RWPE1 (cell line): ENCODE measurements around the gene MPC1.

Experiments
- CTCF ChIA-PET: fragments of 350-600 bp; sonication (Branson Sonifier 250); formaldehyde crosslinking; extraction: SDS; loops from one replicate; lab custom pipeline; 2021; lab: Yijun Ruan, JAX
- POLR2A ChIA-PET: fragments of 400-600 bp; formaldehyde crosslinking; extraction: SDS; loops from one replicate; lab custom pipeline; 2020; ENCODE audit warnings: antibody characterized with exemption; ENCODE audit not compliant: low non-redundant PET; lab: Yijun Ruan, JAX
- DNase-seq: peaks from one replicate; pipeline ENCODE4 v3.0.0; 2012; ENCODE audit warnings: low spot score
- H3K27ac ChIP-seq: fragments of 450-650 bp; 2 replicates; pipeline ENCODE4 v1.5.1; 2017
- CTCF ChIP-seq: fragments of 450-650 bp; conservative IDR thresholded peaks from 2 replicates; pipeline ENCODE4 v1.5.1; 2017; ENCODE audit warnings: low read depth, mild to moderate bottlenecking

MPC1 gene

GRCh38 chr6:166331503-166332415 is 51.0 kb downstream of the MPC1 start:
- ChIA-PET POLR2A (no interaction called here), CTCF (no interaction called here)
- DNase-seq: no peak
- H3K27ac ChIP-seq: no peak overlapping the region
- TF ChIP-seq CTCF: no peak

GRCh38 chr6:166330612-166331011 is 52.1 kb downstream of the MPC1 start:
- TF ChIP-seq CTCF: no peak
- ChIA-PET CTCF (no interaction called here), POLR2A (no interaction called here)
- no peak for DNase-seq
- no peak overlapping the region for H3K27ac ChIP-seq

GRCh38 chr6:166325383-166326042 is 57.2 kb downstream of the MPC1 start:
- no peak overlapping the region for H3K27ac ChIP-seq
- TF ChIP-seq CTCF: no peak
- no peak for DNase-seq
- ChIA-PET POLR2A (no interaction called here), CTCF (interaction anchor here (1.6 kb wide), 1 partner anchor 56 kb away, joined by 4 read pairs; no protein-coding TSS in a partner anchor)

- ChIA-PET CTCF (interaction anchor here (0.6 kb wide), 1 partner anchor 68 kb away, joined by 11 read pairs; no protein-coding TSS in a partner anchor), POLR2A (no interaction called here)
- no peak for DNase-seq
- no peak for TF ChIP-seq CTCF
- H3K27ac ChIP-seq: no peak overlapping the region
These were observed 59.3 kb downstream of the MPC1 start for GRCh38 chr6:166323395-166323794.

- POLR2A ChIA-PET: no interaction called here
- no peak for TF ChIP-seq CTCF
- H3K27ac ChIP-seq: no peak overlapping the region
- CTCF ChIA-PET: interaction anchor here (1.2 kb wide), 1 partner anchor 62 kb away, joined by 3 read pairs; no protein-coding TSS in a partner anchor
- no peak for DNase-seq
These were observed 63.8 kb downstream of the MPC1 start for GRCh38 chr6:166318649-166319600.
